Keratinocyte (primary cell): ENCODE measurements around the gene ZBTB7B. TPM values are rescaled to one million over a fixed set of nuclear protein-coding genes. Genes with fewer than 3 reads are reported as not detected.

Source experiments
- DNase-seq: peaks from one replicate; pipeline ENCODE4 v3.0.0-alpha.2; 2011; ENCODE audit warnings: low read depth, missing footprints, low spot score
- FAIRE-seq: peaks from 2 replicates; lab custom pipeline; 2011; peaks lifted over from hg19 to GRCh38; lab: Jason Lieb, UNC
- H2AFZ ChIP-seq: 2 replicates; pipeline ENCODE4 v1.6.0; 2012; ENCODE audit warnings: low read length, control low read depth, inconsistent platforms; ENCODE audit not compliant: control insufficient read depth
- H3K27ac ChIP-seq: 2 replicates; pipeline ENCODE4 v1.5.1; 2011; ENCODE audit warnings: low read length; ENCODE audit not compliant: control insufficient read depth, insufficient read depth
- H3K27me3 ChIP-seq: 3 replicates; pipeline ENCODE4 v1.6.0; 2011; ENCODE audit warnings: low read length; ENCODE audit not compliant: control insufficient read depth, insufficient read depth; ENCODE audit errors: extremely low read depth
- H3K36me3 ChIP-seq, 2 experiments: 2 replicates in 1 of 2; 3 replicates in 1 of 2; pipeline ENCODE4 v1.5.1; 2011; ENCODE audit warnings: low read length in 2 of 2, mild to moderate bottlenecking in 1 of 2; ENCODE audit not compliant: control insufficient read depth in 2 of 2, insufficient read depth in 2 of 2; ENCODE audit errors: extremely low read depth in 1 of 2
- H3K4me1 ChIP-seq: 3 replicates; pipeline ENCODE4 v1.5.1; 2011; ENCODE audit warnings: low read length; ENCODE audit not compliant: control insufficient read depth, insufficient read depth; ENCODE audit errors: extremely low read depth
- H3K4me2 ChIP-seq: 3 replicates; pipeline ENCODE4 v1.6.0; 2011; ENCODE audit warnings: low read depth, low read length; ENCODE audit not compliant: control insufficient read depth, insufficient read depth; ENCODE audit errors: extremely low read depth
- H3K4me3 ChIP-seq, 3 experiments: fragments of 200-600 bp in 1 of 3; sonication (generic) in 1 of 3; 2 replicates in 2 of 3; 3 replicates in 1 of 3; pipeline ENCODE4 v1.5.1; 2011 to 2016; ENCODE audit warnings: low read length in 3 of 3, mild to moderate bottlenecking in 3 of 3, control low read depth in 2 of 3, inconsistent platforms in 1 of 3, low read depth in 1 of 3, mixed read lengths in 1 of 3, mixed run types in 1 of 3, moderate library complexity in 1 of 3; ENCODE audit not compliant: control insufficient read depth in 2 of 3, insufficient read depth in 2 of 3; ENCODE audit errors: extremely low read depth in 1 of 3
- H3K79me2 ChIP-seq: 2 replicates; pipeline ENCODE4 v1.6.0; 2012; ENCODE audit warnings: low read length; ENCODE audit not compliant: control insufficient read depth, insufficient read depth
- H3K9ac ChIP-seq: 3 replicates; pipeline ENCODE4 v1.6.0; 2011; ENCODE audit warnings: low read length; ENCODE audit not compliant: control insufficient read depth, insufficient read depth; ENCODE audit errors: extremely low read depth
- H3K9me1 ChIP-seq: 3 replicates; pipeline ENCODE4 v1.6.0; 2011; ENCODE audit warnings: low read length; ENCODE audit not compliant: control insufficient read depth, insufficient read depth; ENCODE audit errors: extremely low read depth
- H3K9me3 ChIP-seq: 2 replicates; pipeline ENCODE4 v1.5.1; 2012; ENCODE audit warnings: low read depth, low read length; ENCODE audit not compliant: control insufficient read depth
- H4K20me1 ChIP-seq: 3 replicates; pipeline ENCODE4 v1.6.0; 2011; ENCODE audit warnings: low read length; ENCODE audit not compliant: control insufficient read depth, insufficient read depth; ENCODE audit errors: extremely low read depth
- CTCF ChIP-seq, 3 experiments: IDR thresholded peaks in 1 of 3; conservative IDR thresholded peaks in 1 of 3; optimal IDR thresholded peaks in 1 of 3; 2 replicates in 2 of 3; 3 replicates in 1 of 3; pipeline versions ENCODE3 to v1.5.1; 2011; ENCODE audit warnings: low read length in 3 of 3, mild to moderate bottlenecking in 3 of 3, moderate library complexity in 2 of 3, control low read depth in 1 of 3, inconsistent platforms in 1 of 3; ENCODE audit not compliant: insufficient read depth in 2 of 3; ENCODE audit errors: extremely low read depth in 1 of 3
- EZH2 ChIP-seq: IDR thresholded peaks from one replicate; pipeline ENCODE4 v1.6.1; 2012; ENCODE audit warnings: inconsistent platforms, mild to moderate bottlenecking, low read length, moderate library complexity
- dilution Hi-C: fragments of 300-500 bp; cut with MboI; formaldehyde crosslinking; loops from one replicate; pipeline ENCODE4 v1.7.0; 2020; ENCODE audit warnings: low sequenced_read_pairs; ENCODE audit not compliant: extremely low pct_ligation_motif_present
- polyA plus RNA-seq, 5 experiments: library from polyadenylated mRNA; depleted of rRNA in 3 of 5; stranded (reverse) in 3 of 5; stranded (forward) in 1 of 5; unstranded in 1 of 5; fragments of >200 nt; gene quantifications; 1 replicate in 1 of 5; 2 replicates in 3 of 5; 3 replicates in 1 of 5; pipeline versions ENCODE4 v1.2.1 to v1.2.3, GENCODE V29; 2011 to 2012; ENCODE audit warnings: missing spikeins in 2 of 5, low read depth in 1 of 5, low replicate concordance in 1 of 5

Gene ZBTB7B
- polyA plus RNA-seq, 1 donor (not counting 4 experiments of a cell fraction or from before 2014, with no cell fraction given), result 20.9 TPM

- H3K27ac ChIP-seq, result no peak overlapping the region
- FAIRE-seq (no peak), DNase-seq (no peak)
- no peaks in the 10 kb centered on the region for H3K9me1 ChIP-seq
- H3K4me1 ChIP-seq, result peaks cover 42% of the 10 kb centered on the region
- peaks cover 35 to 58% of the 10 kb centered on the region in 2 experiments for H3K36me3 ChIP-seq
- TF ChIP-seq EZH2 (no peak), CTCF (optimal IDR thresholded peaks at IDR 0.05 in 1 of 3, IDR thresholded peaks at IDR 0.05 in 1 of 3, conservative IDR thresholded peaks at IDR 0.05 in 1 of 3; ENCODE audit: extremely low read depth in 1 of 3, insufficient read depth in 2 of 3, low read length in 3 of 3) (no peak)
- H3K27me3 ChIP-seq, result no peaks in the 10 kb centered on the region
- H4K20me1 ChIP-seq, result no peaks in the 10 kb centered on the region
- H3K79me2 ChIP-seq, result peaks cover 53% of the 10 kb centered on the region
- H3K4me2 ChIP-seq, result no peak overlapping the region
- H3K4me3 ChIP-seq, result no peak overlapping the region
- dilution Hi-C loops, result no loop called here
- H2AFZ ChIP-seq, result no peak overlapping the region
- no peak overlapping the region for H3K9ac ChIP-seq
- no peaks in the 10 kb centered on the region for H3K9me3 ChIP-seq
Observed at GRCh38 chr1:154966111-154966510, 36.5 kb upstream of the ZBTB7B start.

- Histone ChIP-seq H3K36me3 (peaks cover 35 to 55% of the 10 kb centered on the region in 2 experiments), H3K79me2 (peaks cover 53% of the 10 kb centered on the region), H4K20me1 (no peaks in the 10 kb centered on the region), H3K4me3 (no peak overlapping the region), H3K27me3 (no peaks in the 10 kb centered on the region), H3K9ac (no peak overlapping the region), H3K27ac (no peak overlapping the region), H3K9me3 (no peaks in the 10 kb centered on the region), H2AFZ (no peak overlapping the region), H3K9me1 (no peaks in the 10 kb centered on the region), H3K4me1 (peaks cover 50% of the 10 kb centered on the region), H3K4me2 (peak overlapping the region; percentile 8)
- no peak for TF ChIP-seq CTCF (optimal IDR thresholded peaks at IDR 0.05 in 1 of 3, IDR thresholded peaks at IDR 0.05 in 1 of 3, conservative IDR thresholded peaks at IDR 0.05 in 1 of 3; ENCODE audit: extremely low read depth in 1 of 3, insufficient read depth in 2 of 3, low read length in 3 of 3)
- TF ChIP-seq EZH2, result no peak
- dilution Hi-C loops, result no loop called here
- FAIRE-seq, result no peak
- DNase-seq, result no peak
Observed at GRCh38 chr1:154967331-154967950, 35.2 kb upstream of the ZBTB7B start.
